Measurements from ENCODE around the gene PDPK1.
"Not testable (repeated sequence)": the region's sequence is repeated elsewhere in the genome, so short reads cannot be mapped to it uniquely, and the experiment has no call there.

- not testable (repeated sequence) for TF ChIP-seq CTCF, POLR2A (IDR thresholded peaks at IDR 0.05)
Observed at GRCh38 chr16:2611877-2612276, 74.1 kb downstream of the PDPK1 start.

All from heart left ventricle (tissue), 13 donors.